Activated T-cell treated with anti-CD3 and anti-CD28 coated beads for 4 hours (primary cell): ENCODE results near the gene ARHGAP22.

Source experiments
- DNase-seq: peaks from one replicate; pipeline ENCODE4 v3.0.0-alpha.2; 2020

The ARHGAP22 gene

DNA sequence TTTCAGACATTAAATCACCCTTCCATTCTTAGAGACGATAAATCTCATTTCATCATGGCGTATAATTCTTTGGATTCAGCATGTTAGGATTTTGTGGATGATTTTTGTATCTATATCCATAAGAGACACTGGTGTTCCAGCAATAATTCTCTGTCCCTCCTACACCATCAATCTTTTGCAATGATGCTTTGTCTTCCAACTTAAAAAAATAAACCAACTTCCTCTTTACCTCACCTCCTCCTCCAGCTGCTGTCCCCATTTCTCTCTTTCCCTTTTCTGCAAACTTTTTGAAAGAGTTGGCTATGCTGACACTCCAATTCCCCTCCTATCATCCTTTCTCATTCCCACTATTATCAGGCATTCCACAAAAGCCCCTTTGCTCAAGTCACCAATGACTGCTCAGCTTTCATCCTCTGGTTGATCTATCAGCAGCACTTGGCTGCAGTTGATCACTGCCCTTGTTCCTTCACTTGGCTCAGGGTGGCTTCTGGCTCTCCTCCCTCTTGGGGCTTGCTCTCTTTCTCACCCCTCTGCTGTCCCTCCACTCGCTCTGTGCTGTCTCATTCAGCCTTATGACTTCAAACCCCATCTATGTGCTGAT lies 130.0 kb downstream of the ARHGAP22 start:
- no peak for DNase-seq

DNA sequence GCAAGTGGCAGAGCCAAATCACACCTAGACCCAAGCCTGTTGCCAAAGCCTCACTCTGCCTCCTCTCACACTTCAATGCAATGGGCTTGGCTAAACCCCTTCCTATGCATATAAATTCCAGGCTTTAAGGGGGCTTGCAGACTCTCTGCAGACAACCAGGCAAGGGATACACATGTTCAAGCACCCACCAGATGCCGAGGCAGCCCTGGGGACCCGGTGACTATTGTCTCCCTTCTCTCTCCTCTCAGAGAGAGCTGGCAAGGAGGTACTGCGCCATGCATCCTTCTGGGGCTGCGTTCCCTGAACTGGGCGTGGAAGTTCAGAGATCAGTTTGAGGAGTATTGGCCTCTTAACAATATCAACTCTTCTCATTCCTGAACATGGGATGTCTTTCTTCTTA lies 131.2 kb downstream of the ARHGAP22 start:
- DNase-seq, result no peak

DNA sequence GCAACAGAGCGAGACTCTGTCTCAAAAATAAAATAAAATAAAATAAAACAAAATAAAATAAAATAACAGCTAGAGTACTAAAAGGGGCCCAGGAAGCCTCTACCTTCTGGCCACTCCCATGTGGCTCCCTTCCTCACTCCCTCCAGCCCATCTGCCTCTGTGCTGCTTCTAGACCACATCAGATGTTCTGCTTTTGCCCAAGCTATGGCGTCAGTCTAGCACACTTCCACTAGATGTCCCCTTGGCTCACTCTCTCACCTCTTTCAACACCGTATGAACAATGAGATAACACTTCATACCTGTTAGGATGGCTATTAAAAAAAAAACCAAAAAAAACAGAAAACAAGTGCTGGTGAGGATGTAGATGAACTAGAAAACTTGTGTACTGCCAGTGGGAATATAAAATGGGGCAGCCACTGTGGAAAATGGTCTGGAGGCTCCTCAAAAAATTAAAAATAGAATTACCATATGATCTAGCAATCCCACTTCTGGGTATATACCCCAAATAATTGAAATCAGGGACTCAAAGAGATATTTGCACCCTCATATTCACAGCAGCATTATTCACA lies 132.3 kb downstream of the ARHGAP22 start:
- DNase-seq, result no peak

DNA sequence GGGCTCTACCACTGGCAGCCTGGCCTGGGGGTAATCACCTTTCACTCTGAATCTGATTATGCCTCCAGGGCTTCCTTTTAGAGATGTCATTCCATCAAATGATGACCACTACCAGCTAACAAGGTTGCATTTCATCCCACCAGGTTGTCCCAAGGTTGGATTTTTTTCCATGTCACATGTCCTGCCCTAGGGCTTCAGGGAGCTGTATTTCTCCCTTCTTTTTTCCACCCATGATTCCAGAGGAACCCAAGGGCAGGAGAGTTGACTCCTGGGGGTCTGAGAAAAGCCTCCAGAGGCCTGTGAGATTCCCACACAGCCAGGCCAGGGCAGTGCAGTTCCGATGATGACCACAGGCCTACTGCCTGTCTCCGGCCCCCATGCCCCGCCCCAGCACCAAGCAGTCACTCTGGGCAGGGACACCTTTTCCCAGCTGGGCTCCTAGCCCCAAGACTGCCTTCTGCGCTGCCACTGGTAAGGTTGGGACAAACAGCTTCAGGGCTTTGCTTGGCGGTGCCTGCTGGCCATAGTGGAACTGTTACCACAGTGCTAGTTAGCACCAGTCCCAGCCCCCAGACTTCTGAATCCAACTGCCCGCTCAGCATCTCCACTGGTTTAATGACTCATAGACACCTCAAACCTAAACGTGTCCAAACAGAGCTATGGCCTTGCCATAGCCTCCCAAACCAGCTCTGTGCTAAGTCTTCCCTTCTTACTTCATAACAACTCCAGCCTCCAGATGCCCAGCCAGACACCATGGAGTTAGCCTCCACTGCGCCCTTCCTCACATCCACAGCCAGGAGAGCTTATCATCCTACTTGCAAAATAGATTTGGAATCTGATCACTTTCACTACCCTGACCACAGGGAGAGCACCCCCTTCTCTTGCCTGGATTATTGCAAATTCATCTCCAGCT lies 133.7 kb downstream of the ARHGAP22 start:
- no peak for DNase-seq

DNA sequence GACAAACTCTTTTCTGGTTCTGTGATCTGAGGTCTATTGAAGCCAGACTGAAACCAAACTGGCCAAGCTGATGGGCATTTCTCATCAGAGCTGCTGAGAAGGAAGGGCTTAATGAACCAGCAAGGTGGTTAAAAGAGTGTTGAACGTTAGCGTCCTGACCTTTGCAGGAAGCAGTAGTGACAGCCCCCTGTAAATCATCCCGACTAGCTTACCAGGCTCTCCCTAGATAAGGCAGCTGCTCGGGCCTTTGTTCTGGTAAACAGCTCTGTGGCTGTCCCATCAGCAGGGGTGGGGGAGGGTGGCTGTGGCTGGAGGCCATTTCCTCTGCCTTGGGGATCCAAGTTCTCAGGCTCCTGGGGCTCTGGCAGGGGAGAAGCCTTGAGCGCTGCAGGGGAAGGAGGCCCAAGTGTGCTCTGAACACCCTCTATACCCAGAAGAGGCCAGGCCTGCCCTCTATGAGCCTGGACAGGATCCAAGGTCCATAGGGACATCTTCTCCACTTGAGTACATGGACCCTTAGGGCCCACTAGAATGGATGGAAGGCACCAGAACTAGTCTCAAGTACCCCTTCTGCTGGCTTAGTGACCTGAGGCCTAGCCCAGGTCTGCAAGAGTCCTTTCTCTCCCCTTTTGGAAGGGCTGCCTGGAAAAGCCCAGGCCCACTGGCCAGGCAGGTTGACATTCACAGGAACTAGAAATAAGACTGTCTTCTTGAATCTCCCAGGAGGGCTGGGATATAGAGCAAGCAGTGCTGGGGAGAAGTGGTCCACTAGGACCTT lies 134.6 kb downstream of the ARHGAP22 start:
- no peak for DNase-seq

DNA sequence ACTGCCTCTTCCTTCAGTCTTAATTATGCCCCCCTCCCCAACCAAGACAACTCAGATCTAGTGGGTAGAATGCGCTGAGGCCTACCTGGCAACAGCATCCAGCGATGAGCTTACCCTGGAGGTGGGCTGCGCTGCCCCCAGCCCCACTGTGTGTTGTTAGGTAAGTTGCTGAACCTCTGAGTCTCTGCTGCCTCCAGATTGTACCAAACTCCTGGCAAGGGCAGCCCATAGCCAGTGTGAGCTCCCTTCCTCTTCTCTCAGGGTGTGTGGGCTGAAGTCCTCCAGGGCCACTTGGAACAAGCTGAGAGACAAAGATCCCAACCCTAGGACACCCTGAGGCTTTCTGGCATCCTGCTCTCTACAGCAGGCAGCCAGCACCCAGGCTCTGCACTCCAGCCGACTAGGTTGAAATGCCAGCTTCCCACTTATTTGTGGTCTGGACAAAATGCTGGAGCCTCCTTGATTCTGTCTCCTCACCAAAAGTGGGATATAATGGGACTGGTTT lies 135.3 kb downstream of the ARHGAP22 start:
- no peak for DNase-seq

DNA sequence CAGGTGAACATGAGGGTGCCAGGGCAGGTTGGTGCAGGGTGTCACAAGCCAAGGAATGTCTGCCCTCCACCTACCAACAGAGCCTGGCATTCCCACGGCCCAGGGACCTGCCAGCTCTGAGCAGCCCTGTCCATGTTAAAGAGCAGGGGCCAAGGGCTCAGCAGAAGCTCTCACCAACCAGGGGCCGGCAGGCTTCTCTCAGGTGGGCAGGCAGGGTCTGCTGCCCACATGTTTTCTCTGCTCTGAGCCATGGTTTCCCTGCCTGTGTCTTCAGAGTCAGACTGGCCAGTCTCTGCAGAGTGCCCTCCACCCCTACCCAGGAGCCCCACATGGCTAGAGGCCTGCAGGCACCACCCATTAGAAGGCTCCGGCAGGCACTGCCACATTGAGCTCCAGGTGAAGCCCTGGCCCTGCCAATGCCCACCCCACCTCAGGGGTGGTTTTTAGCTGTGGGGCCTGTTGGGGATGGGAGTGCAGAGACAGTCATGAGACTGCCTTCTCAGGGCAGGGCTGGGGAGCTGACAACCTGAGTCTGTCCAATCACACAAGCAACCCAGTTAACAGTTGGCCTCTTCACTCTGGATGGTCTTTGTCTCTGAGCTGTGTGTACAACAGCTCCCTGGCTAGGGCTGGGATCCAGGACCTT lies 135.9 kb downstream of the ARHGAP22 start:
- DNase-seq, result no peak

DNA sequence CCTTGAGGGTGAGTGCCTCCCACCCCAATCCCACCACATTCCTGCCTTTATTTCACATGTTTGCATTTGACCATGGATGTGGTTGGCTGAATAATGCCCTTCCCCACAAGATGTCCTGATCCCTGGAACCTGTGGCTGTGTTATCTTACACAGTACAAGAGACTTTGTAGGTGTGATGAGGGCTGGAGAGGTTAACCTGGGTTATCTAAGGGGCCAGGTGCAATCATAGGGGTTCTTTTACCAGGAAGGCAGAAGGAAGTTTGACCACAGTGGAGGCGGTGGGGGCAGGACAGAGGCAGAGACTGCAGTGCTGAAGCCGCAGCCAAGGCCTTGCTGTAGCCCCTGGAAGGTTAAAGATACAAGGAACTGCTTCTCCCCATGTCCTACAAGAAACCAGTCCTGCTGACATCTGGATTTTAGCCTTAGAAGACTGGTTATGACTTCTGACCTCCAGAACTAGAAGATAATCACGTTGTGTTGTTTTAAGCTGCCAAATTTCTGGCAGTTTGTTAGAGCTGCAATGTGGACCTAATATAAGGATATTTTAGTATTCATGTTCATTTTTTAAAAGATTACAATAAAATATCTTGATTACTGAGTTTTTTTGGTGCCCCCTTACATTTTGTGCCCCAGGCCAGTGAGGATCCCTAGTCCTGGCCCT lies 136.6 kb downstream of the ARHGAP22 start:
- DNase-seq, result no peak

DNA sequence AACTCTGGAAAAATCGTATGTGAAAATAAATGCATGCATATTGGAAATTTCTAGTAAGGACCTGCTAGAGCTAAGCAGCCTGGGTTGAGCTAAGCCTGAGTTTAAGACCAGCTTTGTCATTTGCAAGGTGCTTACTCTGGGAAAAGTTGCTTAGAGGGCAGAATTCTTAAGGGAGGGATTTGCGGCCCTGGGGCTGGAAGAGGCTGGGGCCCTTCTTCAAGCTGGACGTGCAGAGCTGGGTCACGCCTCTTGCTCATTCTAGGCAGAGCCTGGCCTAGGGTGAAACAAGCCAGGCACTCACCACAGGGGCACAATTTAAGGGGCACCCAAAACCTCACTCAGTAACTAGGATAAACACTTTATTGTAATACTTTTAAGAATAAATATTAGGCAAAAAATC lies 137.2 kb downstream of the ARHGAP22 start:
- DNase-seq, result no peak

DNA sequence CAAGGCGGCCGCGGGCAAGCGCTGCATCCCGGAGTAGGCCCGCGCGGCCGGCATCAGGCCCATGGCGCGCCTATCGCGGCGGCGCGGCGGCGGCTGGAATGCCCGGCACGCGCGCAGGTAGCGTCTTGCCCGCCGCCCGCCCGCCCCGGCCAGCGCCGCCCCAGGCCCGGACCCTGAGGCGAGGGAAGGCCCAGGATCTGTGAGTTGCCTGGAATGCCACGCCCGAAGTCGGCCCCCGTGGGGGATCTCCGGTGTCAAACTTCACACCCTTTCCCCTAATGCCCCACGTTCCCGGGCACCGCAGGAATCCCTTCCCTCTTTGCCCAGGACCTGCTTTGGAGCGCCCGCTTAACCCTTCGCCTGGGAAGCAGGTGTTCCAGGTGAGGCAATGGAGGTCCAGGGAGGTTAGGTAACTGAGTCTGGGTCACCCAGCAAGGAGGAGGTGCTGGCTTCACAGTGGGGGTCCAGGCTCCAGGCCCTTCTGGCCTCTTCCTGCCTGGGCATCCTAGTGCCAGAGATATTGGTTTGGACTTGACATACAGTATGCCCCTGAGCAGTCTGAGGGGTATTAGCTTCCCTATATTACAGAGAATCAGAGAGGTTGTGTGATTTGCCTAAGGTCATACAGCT lies 138.1 kb downstream of the ARHGAP22 start:
- DNase-seq, result no peak

DNA sequence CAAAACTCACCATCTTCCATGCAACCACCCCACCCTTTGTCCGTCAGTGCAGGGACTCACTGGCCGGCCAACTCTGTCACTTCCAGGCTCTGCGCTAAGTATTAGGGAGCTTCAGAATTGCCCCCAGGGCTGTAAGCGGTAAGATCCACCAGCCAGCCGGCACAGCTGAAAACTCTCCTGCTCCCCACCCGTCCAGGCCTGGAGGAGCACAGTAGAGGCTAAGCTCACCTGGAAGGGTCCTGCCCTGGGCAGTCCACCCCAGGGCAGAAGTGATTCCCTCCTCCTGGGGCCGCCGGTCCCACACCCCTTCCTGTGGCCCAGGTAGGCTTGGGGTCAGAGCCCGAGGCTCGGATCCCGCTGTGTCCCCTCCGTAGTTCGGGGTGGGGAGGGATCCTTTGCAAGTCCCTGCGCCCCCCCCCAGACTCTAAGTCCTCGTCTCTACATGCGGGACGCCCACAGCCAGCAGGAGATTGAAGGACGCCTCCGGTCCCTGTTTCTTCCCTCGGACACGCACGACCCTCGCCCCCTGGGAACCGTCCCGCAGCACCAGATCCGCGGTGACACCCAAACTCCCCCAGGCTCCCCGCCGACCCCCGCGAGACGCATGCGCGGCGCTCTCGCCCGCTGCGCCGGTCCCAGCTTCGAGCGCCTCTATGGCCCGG lies 138.9 kb downstream of the ARHGAP22 start:
- no peak for DNase-seq

DNA sequence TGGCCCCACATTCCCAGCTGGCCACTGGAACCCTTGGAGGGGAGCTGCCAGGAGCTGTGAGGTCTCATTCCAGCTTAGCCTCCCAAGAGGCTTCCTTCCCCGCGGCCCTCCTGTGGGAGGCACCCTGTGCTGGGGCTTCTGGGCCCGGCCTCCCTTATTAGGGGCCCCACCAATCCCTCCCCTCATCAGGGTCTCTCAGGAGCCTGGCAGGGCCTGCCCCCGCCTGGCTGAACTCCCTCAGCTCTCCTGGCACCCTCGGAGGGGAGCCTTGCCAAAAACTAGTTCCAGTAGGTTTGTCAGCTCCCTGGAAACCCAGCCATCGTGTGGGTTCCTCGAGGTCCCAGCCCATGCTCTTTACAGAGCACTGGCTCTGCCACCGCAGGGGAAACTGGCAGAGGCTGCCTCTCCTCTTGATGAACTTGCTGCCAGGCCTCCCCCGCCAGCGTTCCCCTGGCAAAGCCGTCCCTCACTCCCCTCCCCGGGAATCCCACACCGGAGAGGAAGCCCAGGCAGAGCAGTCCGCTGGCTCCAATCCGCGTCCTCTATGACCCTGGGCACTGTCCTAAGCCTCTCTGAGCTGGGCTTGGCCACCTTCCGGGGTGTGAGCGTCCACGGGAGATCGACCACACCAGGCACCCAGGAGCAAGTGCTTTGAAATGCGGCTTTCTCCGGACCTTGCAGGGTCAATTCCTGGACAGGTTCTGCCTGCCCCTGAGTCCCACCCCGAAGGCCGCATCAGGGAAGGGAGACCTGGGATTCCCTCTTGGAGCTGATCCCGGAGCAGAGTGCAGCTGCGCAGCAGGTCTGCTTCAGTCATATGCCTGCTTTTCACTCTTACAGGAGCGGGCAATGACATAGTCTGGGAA lies 139.8 kb downstream of the ARHGAP22 start:
- DNase-seq, result no peak

DNA sequence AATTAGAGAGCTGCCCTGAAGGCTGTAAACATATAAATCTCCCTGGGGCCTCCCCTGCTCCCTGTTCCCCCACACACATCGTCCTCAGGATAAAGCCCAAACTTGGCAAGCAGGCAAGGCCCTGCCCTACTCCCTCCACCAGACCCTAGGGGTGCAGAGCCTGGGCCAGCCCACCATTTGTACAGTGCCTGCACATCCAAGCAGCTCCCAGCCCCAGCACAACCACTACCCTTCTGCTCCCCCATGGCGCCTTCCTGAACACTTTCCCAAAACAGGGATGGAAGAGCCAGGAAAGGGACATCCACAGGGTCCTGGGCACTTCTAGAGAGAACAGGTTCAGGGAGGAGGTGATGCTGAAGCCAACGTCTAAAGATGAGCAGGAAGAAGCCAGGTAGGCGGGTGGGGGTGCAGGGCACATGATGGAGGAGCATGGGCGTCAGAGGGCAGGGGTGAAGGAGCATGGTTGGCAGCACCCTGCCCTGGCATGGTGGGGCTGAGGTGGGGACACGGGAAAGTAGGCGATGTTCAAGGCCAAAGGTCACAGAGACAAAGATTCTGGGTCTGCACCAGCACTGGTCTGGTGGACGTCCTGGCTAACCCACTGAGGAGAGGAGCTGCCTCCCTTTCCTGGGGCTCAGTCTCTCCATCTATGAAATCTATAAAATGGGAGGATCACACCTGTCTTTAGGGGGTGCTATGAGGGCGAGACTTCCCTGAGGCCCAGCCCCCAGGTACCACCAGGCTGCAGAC lies 140.6 kb downstream of the ARHGAP22 start:
- DNase-seq, result no peak

DNA sequence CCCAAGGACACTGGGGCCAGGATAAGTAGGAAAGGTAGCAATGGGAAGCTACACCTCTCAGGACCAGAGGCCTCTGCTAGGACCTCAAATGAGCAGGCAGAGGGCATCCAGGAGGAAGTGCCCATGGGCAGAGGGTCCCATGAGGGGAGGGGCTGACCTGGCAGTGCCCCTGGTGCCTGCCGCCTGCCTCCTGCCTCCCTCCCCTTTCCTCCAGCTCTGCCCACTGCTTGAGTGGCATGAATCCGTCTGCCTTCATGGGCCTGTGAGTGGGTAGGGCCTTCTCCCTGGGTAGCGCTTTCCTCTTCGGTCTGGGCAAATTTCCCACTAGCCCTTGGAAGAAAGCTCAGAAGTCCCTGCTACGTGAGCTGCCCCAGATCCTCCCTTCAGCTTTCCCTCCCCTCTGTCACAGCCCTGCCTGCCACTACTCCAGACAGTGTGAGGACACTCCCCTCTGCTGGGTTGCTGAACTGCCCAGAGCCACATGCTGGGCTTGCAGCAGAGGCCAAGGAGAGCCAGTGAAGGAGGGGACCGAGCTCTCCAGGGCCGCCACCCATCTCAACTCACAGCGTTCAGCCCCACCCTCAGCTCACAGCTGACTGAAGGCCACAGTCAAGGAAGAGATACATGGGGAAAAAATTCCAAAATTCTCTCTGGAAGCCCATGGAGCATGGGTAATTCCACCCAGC lies 141.4 kb downstream of the ARHGAP22 start:
- no peak for DNase-seq

DNA sequence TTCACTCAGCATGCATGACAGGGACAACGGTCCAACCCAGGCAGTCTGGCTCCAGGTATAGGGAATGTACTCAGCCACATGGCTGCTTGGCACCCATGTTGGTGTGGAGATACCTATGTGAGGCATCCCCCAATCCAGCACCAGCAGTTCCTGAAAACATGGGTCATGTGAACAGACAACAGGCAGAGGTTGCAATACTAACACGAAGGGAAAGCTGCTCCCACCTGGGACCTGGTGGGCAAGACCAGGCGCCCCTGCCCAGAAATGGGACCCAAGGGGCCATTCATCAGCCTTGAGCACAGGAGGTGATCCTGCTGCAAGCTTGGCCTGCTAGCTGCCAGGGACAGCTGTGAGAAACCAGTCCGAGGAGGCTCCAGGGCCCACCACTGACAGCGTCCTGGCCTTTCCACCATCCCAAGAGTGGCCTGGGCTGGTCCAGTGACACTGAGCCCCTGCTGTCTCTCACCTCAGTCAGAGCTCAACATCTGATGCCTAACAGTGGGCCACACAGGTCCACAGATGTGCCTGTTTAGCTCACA lies 142.3 kb downstream of the ARHGAP22 start:
- DNase-seq, result no peak

DNA sequence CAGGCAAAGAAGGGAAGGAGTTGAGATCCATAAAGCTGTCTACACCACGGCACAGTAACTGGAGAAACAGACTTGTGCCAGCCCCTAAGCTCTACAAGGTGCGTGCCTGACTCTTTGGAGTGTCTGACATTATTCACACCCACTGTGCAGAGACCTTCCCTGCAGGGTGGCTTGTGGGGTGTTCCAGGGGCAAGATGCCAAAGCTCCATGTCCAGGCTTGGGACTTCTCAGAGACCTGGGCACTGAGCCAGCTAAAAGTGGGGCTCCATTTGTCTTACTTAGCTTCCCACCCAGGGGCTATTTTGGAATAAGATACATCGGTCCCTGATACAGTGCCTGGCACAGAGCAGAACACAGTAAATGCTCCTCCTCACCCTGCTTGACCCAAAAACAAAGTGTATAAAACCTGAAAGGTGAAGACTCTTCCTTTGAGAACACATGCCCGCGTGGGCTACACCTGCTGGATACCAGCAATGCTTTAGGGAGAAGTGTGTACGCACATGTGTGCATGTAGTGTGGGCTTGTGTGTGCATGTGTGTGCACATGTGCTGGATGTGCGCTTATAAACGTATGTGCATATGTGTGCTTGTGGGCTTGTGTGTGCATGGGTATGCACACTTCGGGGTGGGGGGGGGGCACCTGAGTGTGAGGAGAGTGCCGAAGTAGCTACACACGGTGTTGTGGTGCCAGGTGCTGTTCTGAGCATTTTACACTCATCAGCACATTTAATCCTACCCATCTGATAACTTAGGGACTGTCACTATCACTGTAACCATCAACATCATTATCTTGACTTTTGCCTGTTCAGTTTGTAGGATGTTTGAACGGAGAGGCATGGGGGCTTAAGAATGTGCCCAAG lies 143.0 kb downstream of the ARHGAP22 start:
- DNase-seq, result no peak

DNA sequence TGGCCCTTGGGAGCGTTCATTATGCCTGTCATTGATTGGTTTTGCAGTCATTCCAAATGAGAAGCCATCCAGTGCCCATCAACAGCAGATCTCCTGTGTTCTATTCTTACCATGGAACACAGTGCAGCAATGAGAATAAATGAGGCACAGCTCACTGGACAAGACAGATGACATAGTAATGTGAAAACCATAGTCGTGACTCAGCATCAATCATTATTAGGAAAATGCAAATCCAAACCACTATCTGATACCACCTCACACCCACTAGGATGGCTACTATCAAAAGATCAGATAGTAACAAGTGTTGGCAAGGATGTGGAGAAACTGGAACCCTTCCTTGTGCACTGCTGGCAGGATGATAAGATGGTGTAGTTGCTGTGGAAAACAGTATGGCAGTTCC lies 144.7 kb downstream of the ARHGAP22 start:
- DNase-seq, result no peak
